Endothelial cell of umbilical vein (primary cell): ENCODE data around the gene CHMP4A. TPM values are rescaled to one million over a fixed set of nuclear protein-coding genes. Genes with fewer than 3 reads are reported as not detected.
A peak's percentile ranks its signal among the peaks of the same experiment; 100 is the strongest.

Experiments used
- BruUV-seq: library from RNA; stranded (reverse); fragments of 400-500 nt; replicated peaks from 2 replicates; lab custom pipeline; 2021; lab: Mats Ljungman, UMichigan
- CTCF ChIA-PET: fragments of 300-600, 350-600 bp; sonication (Branson Sonifier 250); formaldehyde crosslinking; loops from one replicate; lab custom pipeline; 2021; ENCODE audit warnings: antibody characterized with exemption, inconsistent platforms; lab: Charles Lee
- POLR2A ChIA-PET: fragments of 300-600, 350-600 bp; sonication (Branson Sonifier 250); formaldehyde crosslinking; loops from one replicate; lab custom pipeline; 2021; ENCODE audit warnings: antibody characterized with exemption, inconsistent platforms; lab: Charles Lee
- DNase-seq: peaks from one replicate; pipeline ENCODE4 v3.0.0-alpha.2; 2011; ENCODE audit warnings: low read depth, low spot score
- FAIRE-seq: peaks from 2 replicates; lab custom pipeline; 2011; peaks lifted over from hg19 to GRCh38; lab: Jason Lieb, UNC
- H2AFZ ChIP-seq: 2 replicates; pipeline ENCODE4 v1.6.0; 2012; ENCODE audit warnings: low read depth, low read length, control low read depth, inconsistent platforms
- H3K27ac ChIP-seq: 2 replicates; pipeline ENCODE4 v1.5.1; 2011; ENCODE audit warnings: low read depth, mild to moderate bottlenecking, control low read depth, low read length, moderate library complexity; ENCODE audit not compliant: insufficient read depth
- H3K27me3 ChIP-seq, 2 experiments: 2 replicates each; pipeline versions ENCODE4 v1.6.0 to v1.6.1; 2011; ENCODE audit warnings: low read length in 2 of 2, mixed read lengths in 1 of 2; ENCODE audit not compliant: control insufficient read depth in 2 of 2, insufficient read depth in 2 of 2
- H3K36me3 ChIP-seq, 2 experiments: 2 replicates in 1 of 2; 3 replicates in 1 of 2; pipeline ENCODE4 v1.5.1; 2011; ENCODE audit warnings: low read length in 2 of 2, mild to moderate bottlenecking in 1 of 2, moderate library complexity in 1 of 2; ENCODE audit not compliant: control insufficient read depth in 2 of 2, insufficient read depth in 2 of 2; ENCODE audit errors: extremely low read depth in 1 of 2
- H3K4me1 ChIP-seq: 3 replicates; pipeline ENCODE4 v1.5.1; 2011; ENCODE audit warnings: mild to moderate bottlenecking, low read length; ENCODE audit not compliant: control insufficient read depth, insufficient read depth; ENCODE audit errors: extremely low read depth
- H3K4me2 ChIP-seq: 2 replicates; pipeline ENCODE4 v1.6.1; 2011; ENCODE audit warnings: low read length, control low read depth, mixed read lengths; ENCODE audit not compliant: insufficient read depth
- H3K4me3 ChIP-seq, 3 experiments: fragments of 200-600 bp in 1 of 3; sonication (generic), shearing (Covaris generic) in 1 of 3; replicated peaks in 1 of 3; 2 replicates each; pipeline ENCODE4 v1.5.1; 2011 to 2016; ENCODE audit warnings: control low read depth in 3 of 3, low read length in 3 of 3, mild to moderate bottlenecking in 2 of 3, inconsistent platforms in 1 of 3, low read depth in 1 of 3, moderate library complexity in 1 of 3; ENCODE audit not compliant: insufficient read depth in 1 of 3
- H3K79me2 ChIP-seq: 2 replicates; pipeline ENCODE4 v1.6.0; 2012; ENCODE audit warnings: low read length, inconsistent platforms; ENCODE audit not compliant: control insufficient read depth, insufficient read depth
- H3K9ac ChIP-seq: replicated peaks from 2 replicates; pipeline ENCODE3; 2011; ENCODE audit warnings: low read length, control low read depth; ENCODE audit not compliant: insufficient read depth; ENCODE audit errors: extremely low read depth
- H3K9me1 ChIP-seq: replicated peaks from 3 replicates; pipeline ENCODE4 v1.6.0; 2011; ENCODE audit warnings: mild to moderate bottlenecking, low read length; ENCODE audit not compliant: control insufficient read depth, insufficient read depth; ENCODE audit errors: extremely low read depth
- H3K9me3 ChIP-seq: replicated peaks from 2 replicates; pipeline ENCODE4 v1.5.1; 2012; ENCODE audit warnings: low read length, inconsistent platforms; ENCODE audit not compliant: control insufficient read depth, insufficient read depth
- H4K20me1 ChIP-seq: replicated peaks from 2 replicates; pipeline ENCODE3; 2011; ENCODE audit warnings: mild to moderate bottlenecking, low read length; ENCODE audit not compliant: control insufficient read depth, insufficient read depth; ENCODE audit errors: extremely low read depth
- CTCF ChIP-seq, 2 donors: IDR thresholded peaks; 1 replicate in 1 of 2; 2 replicates in 1 of 2; pipeline ENCODE4 v1.5.1; 2011; ENCODE audit warnings: low read length in 2 of 2, mild to moderate bottlenecking in 2 of 2, moderate library complexity in 2 of 2, control low read depth in 1 of 2, inconsistent platforms in 1 of 2, low read depth in 1 of 2; ENCODE audit not compliant: insufficient read depth in 1 of 2; ENCODE audit errors: extremely low read depth in 1 of 2
- JUN ChIP-seq: IDR thresholded peaks from 2 replicates; pipeline ENCODE4 v1.6.1; 2011; ENCODE audit warnings: borderline replicate concordance, low read depth; ENCODE audit not compliant: insufficient read length, insufficient read depth
- MYC ChIP-seq: IDR thresholded peaks from one replicate; pipeline ENCODE4 v1.6.1; 2011; ENCODE audit warnings: mild to moderate bottlenecking, low read depth, low read length
- dilution Hi-C: fragments of 300-500 bp; cut with MboI; formaldehyde crosslinking; loops from one replicate; pipeline ENCODE4 v1.15.0; 2019; ENCODE audit warnings: low sequenced_read_pairs; ENCODE audit not compliant: extremely low pct_ligation_motif_present
- intact Hi-C: fragments of 100-400 bp; cut with micrococcal nuclease; formaldehyde crosslinking; loops from one replicate; pipeline ENCODE4 v1.10.0; 2022
- polyA plus RNA-seq, 4 experiments: library from polyadenylated mRNA; depleted of rRNA in 3 of 4; stranded (reverse) in 3 of 4; unstranded in 1 of 4; fragments of >200 nt; gene quantifications; 2 replicates each; pipeline versions ENCODE4 v1.2.1 to v1.2.3, GENCODE V29; 2011 to 2012; ENCODE audit warnings: missing spikeins in 1 of 4
- total RNA-seq: library from RNA; stranded (reverse); gene quantifications from 2 replicates; pipeline ENCODE4 v1.2.3, GENCODE V29; 2021

The CHMP4A gene
- total and polyA plus RNA-seq, 2 donors (not counting 3 experiments of a cell fraction or from before 2014, with no cell fraction given) = 40.9 to 46.4 TPM

DNA sequence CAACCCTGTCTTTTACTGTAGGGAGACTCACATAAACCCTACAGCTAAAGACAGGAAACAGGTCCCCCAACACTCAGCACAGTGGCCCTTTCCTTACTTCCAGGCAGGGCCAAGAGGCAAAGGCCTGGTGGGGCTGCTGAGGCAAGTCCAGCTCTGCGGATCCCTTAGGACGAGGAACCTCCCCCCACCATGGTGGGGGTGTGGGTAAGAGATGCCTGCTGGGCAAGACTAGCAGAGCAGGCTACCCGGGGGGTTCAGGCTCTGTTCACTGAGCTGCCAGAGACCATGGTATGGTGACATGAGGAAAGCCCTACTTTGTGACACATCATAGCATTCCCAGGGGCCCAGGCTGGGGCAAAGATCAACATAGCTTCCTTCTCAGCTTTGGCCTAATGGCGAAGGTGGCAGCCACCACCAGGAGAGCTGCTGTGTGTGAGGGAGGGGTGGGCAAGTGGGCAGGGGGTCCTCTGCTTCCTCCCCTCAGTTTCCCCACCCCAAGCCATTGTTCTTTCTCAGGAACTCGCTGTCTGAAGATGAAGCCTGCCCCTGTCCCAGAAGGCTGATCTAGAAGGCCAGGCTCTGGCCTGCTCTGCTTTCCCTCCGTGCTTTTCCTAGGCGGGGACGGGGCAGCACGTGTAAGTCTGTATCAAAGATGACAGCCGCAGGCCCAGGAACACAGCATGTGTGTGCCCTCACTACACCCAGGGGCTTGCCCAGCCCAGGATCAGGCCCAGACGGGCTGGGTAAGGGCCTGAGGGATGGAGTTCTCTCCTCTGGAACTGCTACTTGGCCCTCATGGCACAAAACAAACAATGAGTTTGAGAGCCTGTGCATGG, 39.2 kb upstream of the CHMP4A start:
- Histone ChIP-seq H3K79me2 (no peaks in the 10 kb centered on the region), H3K27ac (no peak overlapping the region), H2AFZ (no peak overlapping the region), H3K9me1 (no peaks in the 10 kb centered on the region), H3K9me3 (no peaks in the 10 kb centered on the region), H3K9ac (no peak overlapping the region), H3K4me1 (no peaks in the 10 kb centered on the region), H3K27me3 (no peaks in the 10 kb centered on the region), H3K4me2 (no peak overlapping the region), H4K20me1 (no peaks in the 10 kb centered on the region), H3K4me3 (no peak overlapping the region), H3K36me3 (peaks cover 0 to 3% of the 10 kb centered on the region in 2 experiments)
- intact Hi-C loops = no loop called here
- no peak for TF ChIP-seq JUN
- DNase-seq (no peak), FAIRE-seq (no peak)
- ChIA-PET POLR2A (interaction anchor here (1.1 kb wide), 1 partner anchor 10 kb away, joined by 6 read pairs; the partner anchor contains the start of gene TINF2), CTCF (interaction anchor here (1.1 to 13.0 kb wide), 5 partner anchors 10 to 58 kb away, joined by 3 to 199 read pairs (median 6); partner anchors contain the start of genes CIDEB, DHRS1, LTB4R and LTB4R2)
- dilution Hi-C loops = no loop called here
- no TSS peak for BruUV-seq

DNA sequence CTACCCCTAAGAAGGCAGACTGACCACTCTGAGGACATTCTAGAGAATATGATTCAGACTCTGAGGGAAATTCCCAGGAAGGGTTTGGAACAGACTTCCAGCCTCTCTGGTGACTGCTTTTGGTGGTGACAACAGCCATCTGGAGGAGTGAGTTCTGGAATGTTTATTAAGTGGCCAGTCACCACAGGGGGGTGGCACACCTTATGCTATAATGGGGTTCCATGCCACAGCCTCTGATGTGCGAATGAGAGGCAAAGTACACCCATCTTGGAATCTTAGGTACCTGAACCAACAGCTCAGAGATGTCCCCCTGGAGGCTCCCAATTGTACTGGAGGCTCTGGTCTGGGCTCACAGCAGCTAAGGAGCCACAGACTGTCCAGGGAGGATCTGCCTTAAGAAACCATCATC, 38.6 kb upstream of the CHMP4A start:
- DNase-seq (peak; percentile 12), FAIRE-seq (peak; percentile 71)
- Histone ChIP-seq H3K9me3 (no peaks in the 10 kb centered on the region), H3K4me3 (no peak overlapping the region), H3K27me3 (no peaks in the 10 kb centered on the region), H3K79me2 (no peaks in the 10 kb centered on the region), H3K36me3 (peaks cover 0 to 3% of the 10 kb centered on the region in 2 experiments), H3K4me1 (no peaks in the 10 kb centered on the region), H3K27ac (no peak overlapping the region), H3K4me2 (no peak overlapping the region), H2AFZ (no peak overlapping the region), H4K20me1 (no peaks in the 10 kb centered on the region), H3K9me1 (no peaks in the 10 kb centered on the region), H3K9ac (no peak overlapping the region)
- ChIA-PET CTCF (interaction anchor here (1.1 to 13.0 kb wide), 6 partner anchors 9 to 59 kb away, joined by 3 to 199 read pairs (median 6); partner anchors contain the start of genes CIDEB, DHRS1, LTB4R and LTB4R2), POLR2A (interaction anchor here (1.1 kb wide), 1 partner anchor 10 kb away, joined by 6 read pairs; the partner anchor contains the start of gene TINF2)
- dilution Hi-C loops = no loop called here
- TF ChIP-seq CTCF (IDR thresholded peaks at IDR 0.05; ENCODE audit: extremely low read depth in 1 of 2, insufficient read depth in 1 of 2, low read depth in 1 of 2, low read length in 2 of 2) = peak in 1 of 2 donors; percentile 2
- no peak for TF ChIP-seq MYC
- intact Hi-C loops = no loop called here
- no TSS peak for BruUV-seq
